Femur (tissue), 1 donor: Measurements from ENCODE around the gene SLC35G6.
"Not testable (repeated sequence)": the region's sequence is repeated elsewhere in the genome, so short reads cannot be mapped to it uniquely, and the experiment has no call there.

Experiments used
- DNase-seq: peaks from one replicate; pipeline ENCODE4 v3.0.0-alpha.2; 2017

Gene SLC35G6

DNA sequence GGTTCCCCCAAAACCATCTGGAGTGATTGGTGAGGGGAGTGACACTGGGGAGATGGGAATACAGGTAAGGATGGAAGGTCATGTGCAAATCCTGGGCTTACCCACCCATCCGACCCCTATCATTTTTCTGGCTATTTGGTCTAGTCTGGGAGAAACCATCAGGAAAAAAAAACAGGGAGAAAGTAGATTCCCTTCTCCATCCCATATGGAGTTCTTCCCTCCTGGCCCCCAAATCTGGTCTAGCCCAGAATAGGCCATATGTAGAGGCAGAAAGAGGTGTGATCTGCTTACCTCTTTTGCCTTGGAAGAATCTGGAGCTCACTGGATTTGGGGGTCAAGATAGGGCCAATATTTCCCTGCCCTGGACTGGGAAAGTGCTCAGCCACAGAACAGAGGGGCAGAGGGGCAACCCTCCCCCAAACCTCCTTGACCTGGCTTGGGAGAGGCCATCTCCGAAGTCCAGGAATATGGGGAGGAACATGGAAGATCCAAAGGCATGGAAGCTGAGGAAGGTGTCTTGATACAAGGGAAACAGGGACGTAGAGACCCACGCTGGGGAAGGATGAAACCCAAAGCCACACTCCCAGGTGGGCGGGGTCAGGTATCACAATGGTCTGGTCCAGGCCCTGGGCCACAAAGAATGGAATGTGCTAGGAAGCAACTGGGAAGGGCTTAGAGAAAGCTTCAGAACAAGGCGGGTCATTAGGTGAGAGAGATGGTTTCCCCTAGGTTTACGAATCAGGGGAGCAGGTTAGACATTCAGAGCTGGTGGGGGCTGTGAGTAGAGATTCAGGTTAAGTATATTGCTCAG is 20.2 kb upstream of the SLC35G6 start:
- DNase-seq = no peak

GRCh38 chr17:7462474-7463371 is 18.5 kb upstream of the SLC35G6 start:
- DNase-seq = no peak

- no peak for DNase-seq
Measured at GRCh38 chr17:7463372-7463846, 17.8 kb upstream of the SLC35G6 start.

DNA sequence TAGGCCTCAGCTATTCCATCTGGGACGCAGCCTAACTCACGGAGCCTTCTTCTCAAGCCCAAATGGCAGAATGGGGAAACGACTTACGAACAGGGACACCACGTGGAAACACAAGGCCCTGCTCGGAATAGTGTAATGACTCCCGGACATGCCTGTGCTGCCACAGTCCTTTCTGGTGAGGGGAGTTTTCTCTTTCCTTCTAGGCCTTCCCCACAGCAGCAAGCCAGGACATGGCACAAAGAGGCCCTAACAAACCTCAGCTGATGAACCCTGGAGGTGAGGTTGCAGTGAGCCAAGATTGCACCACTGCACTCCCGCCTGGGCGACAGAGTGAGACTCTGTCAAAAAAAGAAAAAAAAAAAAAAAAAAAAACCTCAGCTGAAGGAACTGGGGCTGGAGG is 17.2 kb upstream of the SLC35G6 start:
- no peak for DNase-seq

GRCh38 chr17:7465597-7466275 is 15.5 kb upstream of the SLC35G6 start:
- DNase-seq = no peak

DNA sequence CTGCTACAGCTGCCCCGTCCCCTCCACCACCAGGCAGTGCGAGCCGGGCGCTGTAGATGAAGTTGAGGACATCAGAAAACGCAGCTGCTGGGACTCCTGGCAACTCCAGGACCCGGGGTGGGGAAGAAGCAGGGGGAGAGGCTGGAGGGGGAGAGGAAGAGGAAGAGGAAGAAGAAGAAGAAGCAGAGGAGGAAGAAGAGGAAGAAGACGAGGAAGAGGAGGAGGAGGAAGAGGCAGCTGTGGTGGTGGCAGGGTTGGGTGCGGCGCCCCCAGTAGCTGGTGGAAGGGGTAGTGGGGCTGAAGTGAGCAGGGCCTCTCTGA is 15.0 kb upstream of the SLC35G6 start:
- no peak for DNase-seq

- peak; percentile 65 for DNase-seq
Measured at GRCh38 chr17:7466639-7467341, 14.5 kb upstream of the SLC35G6 start.

DNA sequence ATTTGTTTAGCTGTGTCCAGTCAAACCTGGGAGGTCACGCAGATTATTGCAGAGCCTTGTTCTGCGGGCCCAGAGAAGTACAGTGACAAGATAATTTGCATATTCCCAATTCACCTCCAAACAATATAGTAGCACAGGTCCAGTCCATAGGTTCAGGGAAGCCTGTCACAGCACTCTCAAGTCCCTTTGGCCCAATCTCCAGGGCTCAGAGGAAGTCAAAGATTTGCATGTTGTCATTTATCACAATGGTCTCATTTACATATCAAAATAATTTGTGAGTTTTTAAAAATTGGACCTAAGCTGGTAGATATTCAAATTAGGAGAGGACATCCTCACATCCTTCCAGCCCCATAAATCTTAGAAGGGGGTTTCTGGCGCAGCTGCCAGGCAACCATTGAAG is 13.7 kb upstream of the SLC35G6 start:
- no peak for DNase-seq

DNA sequence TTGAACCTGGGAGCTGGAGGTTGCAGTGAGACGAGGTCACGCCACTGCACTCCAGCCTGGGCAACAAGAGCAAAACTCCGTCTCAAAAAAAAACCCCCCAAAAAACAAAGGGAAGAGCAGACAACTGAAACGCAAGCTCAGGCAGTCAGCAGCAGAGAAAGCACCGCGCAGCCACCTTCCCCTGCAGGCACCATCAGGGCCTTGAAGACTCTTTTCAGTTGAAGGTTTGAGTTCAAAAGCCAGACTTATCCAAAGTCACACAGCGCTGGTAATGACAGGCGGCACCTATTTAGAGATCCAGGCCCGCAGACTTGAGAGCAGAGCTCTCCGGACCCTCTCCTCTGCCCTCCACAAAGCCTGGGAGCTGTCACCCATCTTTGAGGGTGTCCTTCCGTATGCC is 13.0 kb upstream of the SLC35G6 start:
- DNase-seq = no peak

DNA sequence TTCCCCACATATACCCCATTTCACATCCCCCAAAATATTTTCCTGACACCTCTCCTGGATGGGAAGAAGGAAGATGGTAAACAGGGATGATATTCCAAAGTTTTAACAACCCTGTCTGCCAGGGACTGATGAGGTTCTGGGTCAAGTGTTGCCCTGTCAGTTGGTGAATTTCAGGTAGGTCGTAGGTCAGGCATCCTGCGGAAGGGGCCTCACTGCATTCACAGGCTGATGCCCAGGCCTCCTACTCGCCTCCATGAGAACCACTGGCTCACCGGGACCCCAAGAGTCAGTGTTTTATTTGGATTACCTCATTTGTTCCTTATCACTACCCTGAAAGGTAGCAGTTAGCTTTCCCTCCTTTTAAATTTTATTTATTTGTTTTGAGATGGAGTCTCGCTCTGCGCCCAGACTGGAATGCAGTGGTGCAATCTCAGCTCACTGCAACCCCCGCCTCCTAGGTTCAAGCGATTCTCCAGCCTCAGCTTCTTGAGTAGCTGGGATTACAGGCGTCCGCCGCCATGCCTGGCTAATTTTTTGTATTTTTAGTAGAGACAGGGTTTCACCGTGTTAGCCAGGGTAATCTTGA is 12.3 kb upstream of the SLC35G6 start:
- no peak for DNase-seq

DNA sequence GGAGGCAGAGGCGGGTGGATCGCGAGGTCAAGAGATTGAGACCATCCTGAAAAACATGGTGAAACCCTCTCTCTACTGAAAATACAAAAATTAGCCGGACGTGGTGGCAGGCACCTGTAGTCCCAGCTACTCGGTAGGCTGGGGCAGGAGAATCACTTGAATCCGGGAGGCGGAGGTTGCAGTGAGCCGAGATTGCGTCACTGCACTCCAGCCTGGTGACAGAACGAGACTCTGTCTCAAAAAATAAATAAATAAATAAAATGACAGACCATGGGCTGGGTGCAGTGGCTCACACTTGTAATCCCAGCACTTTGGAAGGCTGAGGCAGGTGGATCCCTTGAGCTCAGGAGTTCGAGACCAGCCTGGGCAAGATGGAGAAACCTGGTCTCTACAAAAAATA is 11.4 kb upstream of the SLC35G6 start:
- DNase-seq = not testable (repeated sequence)

- DNase-seq = not testable (repeated sequence)
Measured at GRCh38 chr17:7470457-7470973, 10.7 kb upstream of the SLC35G6 start.

- no peak for DNase-seq
Measured at GRCh38 chr17:7471729-7472128, 9.5 kb upstream of the SLC35G6 start.

GRCh38 chr17:7474767-7475166 is 6.5 kb upstream of the SLC35G6 start:
- not testable (repeated sequence) for DNase-seq

DNA sequence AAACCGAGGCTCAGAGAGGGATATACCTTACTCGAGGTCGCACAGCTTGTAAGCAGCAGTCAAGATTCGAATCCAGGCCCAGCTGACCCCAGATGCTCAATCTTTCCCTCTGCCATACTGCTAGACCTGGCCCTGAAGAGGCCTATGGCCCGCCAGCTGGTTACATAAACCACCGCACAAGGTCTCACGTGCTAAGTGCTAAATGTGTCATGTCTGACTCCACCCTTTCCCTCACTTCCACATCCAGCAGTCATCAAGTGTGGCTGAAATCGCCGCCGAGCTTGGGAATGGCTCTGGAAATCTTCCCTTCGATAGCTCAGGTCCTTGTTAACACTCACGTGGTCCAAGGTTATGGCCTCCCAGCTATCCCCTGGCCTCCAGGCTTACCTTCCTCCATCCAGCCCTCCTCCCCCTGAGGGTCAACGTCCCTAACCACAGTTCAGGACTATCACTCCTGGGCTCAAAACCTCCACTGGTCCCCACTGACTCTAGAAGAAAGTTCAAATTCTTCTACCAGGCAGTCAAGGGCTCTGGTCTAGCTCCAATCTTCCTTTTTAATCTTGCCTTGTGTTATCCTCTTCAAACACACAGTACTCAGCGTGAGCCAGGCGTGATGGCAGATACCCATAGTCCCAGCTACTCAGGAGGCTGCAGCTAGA is 5.4 kb upstream of the SLC35G6 start:
- peak; percentile 56 for DNase-seq

- no peak for DNase-seq
Measured at GRCh38 chr17:7476494-7476893, 4.8 kb upstream of the SLC35G6 start.

- no peak for DNase-seq
Measured at GRCh38 chr17:7476951-7477350, 4.3 kb upstream of the SLC35G6 start.

DNA sequence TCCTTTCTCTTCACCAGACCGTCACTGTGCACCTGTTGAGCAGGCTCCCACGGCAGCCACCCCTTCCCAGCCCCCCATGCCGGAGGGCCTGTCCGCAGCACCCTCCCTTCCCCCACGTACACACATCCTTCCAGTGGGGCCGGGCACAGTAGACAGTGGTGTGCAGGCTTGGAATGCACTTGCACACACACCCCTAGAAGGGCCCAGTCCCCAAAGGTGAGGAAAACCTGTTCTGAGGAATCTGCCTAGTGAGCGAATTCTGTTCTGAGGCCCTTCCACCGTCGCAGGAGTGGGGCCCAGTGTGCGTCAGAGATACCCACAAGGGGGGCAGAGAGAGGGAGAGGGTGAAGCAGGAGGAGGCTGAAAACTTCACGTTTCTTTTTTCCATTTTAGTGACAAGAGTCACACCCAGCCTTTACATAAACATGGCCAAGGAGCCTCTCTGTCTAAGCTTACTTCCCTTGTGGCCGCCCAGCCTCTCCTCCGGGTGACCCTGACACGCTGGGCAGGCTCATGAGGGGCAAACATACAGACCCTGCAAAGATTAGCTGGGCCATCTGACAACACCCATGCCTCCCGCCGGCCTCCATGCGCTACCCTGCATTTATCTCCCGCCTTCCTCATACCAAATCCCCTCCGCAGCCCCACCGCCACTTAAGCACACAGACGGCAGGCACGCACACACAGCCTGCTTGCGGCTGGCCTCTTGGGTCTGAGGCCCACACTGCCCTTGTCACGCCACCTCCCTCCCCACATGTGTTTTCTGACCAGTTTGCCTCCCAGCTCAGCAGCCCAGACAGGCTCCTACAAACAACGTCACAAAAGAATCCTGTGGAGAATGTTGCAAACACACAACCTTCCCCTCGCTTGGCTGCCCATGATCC is 3.6 kb upstream of the SLC35G6 start:
- peak; percentile 74 for DNase-seq

DNA sequence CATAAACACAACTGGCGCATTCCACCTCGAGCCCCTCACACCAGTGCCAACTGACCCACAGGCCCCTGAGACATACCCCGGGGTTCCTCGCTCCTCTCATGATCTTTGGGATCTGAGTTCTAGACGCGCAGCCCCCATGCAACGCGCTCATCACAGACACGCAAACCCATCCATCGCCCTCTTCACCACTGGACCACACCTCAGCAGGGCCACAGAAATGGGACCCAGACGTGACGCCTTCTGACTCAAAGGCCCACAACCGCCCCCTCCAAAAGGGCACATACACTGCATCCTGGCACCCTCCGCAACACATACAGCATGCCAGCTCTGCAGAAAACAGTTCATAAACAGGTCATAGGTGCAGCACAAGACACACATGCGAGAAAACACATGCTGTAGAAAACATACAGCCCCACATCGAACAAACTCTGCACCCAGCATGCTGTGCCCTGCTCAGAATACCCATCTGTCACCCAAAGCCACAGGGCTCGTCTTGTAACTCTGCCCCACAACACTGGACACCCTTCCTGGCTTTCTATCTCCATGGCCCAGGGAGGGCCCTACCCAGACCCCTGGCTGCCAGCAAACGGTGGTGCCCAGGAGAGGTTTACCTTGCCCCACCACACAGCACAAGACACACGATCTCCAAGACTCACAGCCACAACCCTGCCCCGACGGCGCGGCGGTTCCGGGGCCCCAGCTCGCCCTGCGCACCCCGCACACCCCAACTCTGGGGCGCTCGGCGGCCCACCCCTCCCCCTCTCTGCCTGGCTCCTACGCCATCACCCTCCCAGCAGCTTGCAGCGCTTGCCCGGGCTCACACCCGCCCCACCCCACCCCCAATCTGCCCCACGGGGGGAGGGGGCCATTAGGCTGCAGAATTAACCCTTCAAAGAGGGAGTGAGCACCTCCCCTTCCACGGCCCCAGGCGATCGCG is 2.7 kb upstream of the SLC35G6 start:
- peak; percentile 75 for DNase-seq
